HL-60 (cell line): ENCODE data around the gene PLCD1.
"Not testable (repeated sequence)": the region's sequence is repeated elsewhere in the genome, so short reads cannot be mapped to it uniquely, and the experiment has no call there.

Source experiments
- DNase-seq, 2 experiments: peaks; one replicate each; pipeline ENCODE4 v3.0.0-alpha.2; 2010 to 2020; ENCODE audit warnings: low read depth in 1 of 2, low spot score in 1 of 2
- H3K27ac ChIP-seq: fragments of 250-450 bp; sonication (Bioruptor Pico); replicated peaks from 2 replicates; pipeline ENCODE4 v1.5.1; 2020; ENCODE audit warnings: mild to moderate bottlenecking, moderate library complexity
- H3K27me3 ChIP-seq: fragments of 250-450 bp; sonication (Bioruptor Pico); 2 replicates; pipeline ENCODE4 v1.5.1; 2021; ENCODE audit warnings: mild to moderate bottlenecking, moderate library complexity; ENCODE audit not compliant: insufficient read depth, poor library complexity, severe bottlenecking
- H3K4me3 ChIP-seq: replicated peaks from 2 replicates; pipeline ENCODE4 v1.5.1; 2011; ENCODE audit warnings: mild to moderate bottlenecking, control low read depth, low read length; ENCODE audit not compliant: insufficient read depth
- CTCF ChIP-seq: IDR thresholded peaks from one replicate; pipeline ENCODE4 v1.5.1; 2011; ENCODE audit warnings: low read length, control low read depth, inconsistent platforms; ENCODE audit not compliant: insufficient read depth
- GABPA ChIP-seq: IDR thresholded peaks from 2 replicates; pipeline ENCODE4 v1.6.1; 2012; ENCODE audit warnings: low read depth
- POLR2AphosphoS5 ChIP-seq: IDR thresholded peaks from 2 replicates; pipeline ENCODE4 v1.6.1; 2012; ENCODE audit warnings: low read depth
- REST ChIP-seq: IDR thresholded peaks from 2 replicates; pipeline ENCODE4 v1.6.1; 2012; ENCODE audit warnings: low read depth; ENCODE audit not compliant: insufficient replicate concordance
- SPI1 ChIP-seq: IDR thresholded peaks from 2 replicates; pipeline ENCODE4 v1.6.1; 2012; ENCODE audit warnings: low read depth, mild to moderate bottlenecking, borderline replicate concordance

Gene PLCD1

GRCh38 chr3:38053813-38054498 is 24.5 kb upstream of the PLCD1 start:
- H3K27me3 ChIP-seq, DNase-seq, H3K27ac ChIP-seq, H3K4me3 ChIP-seq: not testable (repeated sequence)

- H3K27ac ChIP-seq, H3K4me3 ChIP-seq, H3K27me3 ChIP-seq, DNase-seq: not testable (repeated sequence)
Measured at GRCh38 chr3:38053286-38053685, 23.8 kb upstream of the PLCD1 start.

GRCh38 chr3:38051131-38051530 is 21.7 kb upstream of the PLCD1 start:
- Histone ChIP-seq H3K27me3 (peaks cover 5% of the 10 kb centered on the region), H3K4me3 (no peak overlapping the region), H3K27ac (no peak overlapping the region)
- TF ChIP-seq SPI1, result no peak
- TF ChIP-seq CTCF, result no peak
- TF ChIP-seq GABPA, result no peak
- no peak for TF ChIP-seq POLR2AphosphoS5
- TF ChIP-seq REST, result no peak
- no peak for DNase-seq

GRCh38 chr3:38049358-38050126 is 20.1 kb upstream of the PLCD1 start:
- no peak for DNase-seq
- TF ChIP-seq CTCF, result no peak
- TF ChIP-seq GABPA, result no peak
- TF ChIP-seq REST, result no peak
- no peak for TF ChIP-seq POLR2AphosphoS5
- TF ChIP-seq SPI1, result no peak
- no peak overlapping the region for H3K4me3 ChIP-seq
- no peak overlapping the region for H3K27ac ChIP-seq
- H3K27me3 ChIP-seq, result peaks cover 5% of the 10 kb centered on the region

- no peak for TF ChIP-seq POLR2AphosphoS5
Measured at GRCh38 chr3:38047896-38048295, 18.5 kb upstream of the PLCD1 start.

More at GRCh38 chr3:38047896-38048295, 18.5 kb upstream of the PLCD1 start:
- no peak for DNase-seq
- H3K27me3 ChIP-seq, result peaks cover 5% of the 10 kb centered on the region
- H3K27ac ChIP-seq, result no peak overlapping the region
- H3K4me3 ChIP-seq, result no peak overlapping the region
